Activated CD4-positive, alpha-beta T cell treated with anti-CD3 and anti-CD28 coated beads, Interleukin-2, amount 10 ng/mL, durations not matched to agents 24 days and 14 days (primary cell): ENCODE measurements around the gene TEKTIP1. TPM values are rescaled to one million over a fixed set of nuclear protein-coding genes. Genes with fewer than 3 reads are reported as not detected.

Source experiments
- DNase-seq: peaks from one replicate; pipeline ENCODE4 v3.0.0; 2022
- H3K27ac Mint-ChIP-seq: one replicate; pipeline ENCODE4 v1.8.0; 2022; ENCODE audit warnings: mild to moderate bottlenecking, mixed read lengths
- H3K27me3 Mint-ChIP-seq: one replicate; pipeline ENCODE4 v1.8.0; 2022; ENCODE audit warnings: mixed read lengths
- H3K36me3 Mint-ChIP-seq: one replicate; pipeline ENCODE4 v1.8.0; 2022; ENCODE audit warnings: low read depth, mild to moderate bottlenecking, mixed read lengths
- H3K4me1 Mint-ChIP-seq: one replicate; pipeline ENCODE4 v1.8.0; 2021; ENCODE audit warnings: mixed read lengths
- H3K4me3 Mint-ChIP-seq: one replicate; pipeline ENCODE4 v1.8.0; 2022; ENCODE audit warnings: mild to moderate bottlenecking, moderate library complexity, mixed read lengths
- H3K9me3 Mint-ChIP-seq: one replicate; pipeline ENCODE4 v1.8.0; 2021; ENCODE audit warnings: mixed read lengths
- intact Hi-C: fragments of 100-400 bp; cut with micrococcal nuclease; formaldehyde crosslinking; loops from one replicate; pipeline ENCODE4 v1.15.1; 2023
- total RNA-seq: library from RNA; stranded (reverse); gene quantifications from 2 replicates; pipeline ENCODE4 v1.2.3, GENCODE V29; 2022

The TEKTIP1 gene
- total RNA-seq, 1 donor from 2014 or later = 1.4 TPM

DNA sequence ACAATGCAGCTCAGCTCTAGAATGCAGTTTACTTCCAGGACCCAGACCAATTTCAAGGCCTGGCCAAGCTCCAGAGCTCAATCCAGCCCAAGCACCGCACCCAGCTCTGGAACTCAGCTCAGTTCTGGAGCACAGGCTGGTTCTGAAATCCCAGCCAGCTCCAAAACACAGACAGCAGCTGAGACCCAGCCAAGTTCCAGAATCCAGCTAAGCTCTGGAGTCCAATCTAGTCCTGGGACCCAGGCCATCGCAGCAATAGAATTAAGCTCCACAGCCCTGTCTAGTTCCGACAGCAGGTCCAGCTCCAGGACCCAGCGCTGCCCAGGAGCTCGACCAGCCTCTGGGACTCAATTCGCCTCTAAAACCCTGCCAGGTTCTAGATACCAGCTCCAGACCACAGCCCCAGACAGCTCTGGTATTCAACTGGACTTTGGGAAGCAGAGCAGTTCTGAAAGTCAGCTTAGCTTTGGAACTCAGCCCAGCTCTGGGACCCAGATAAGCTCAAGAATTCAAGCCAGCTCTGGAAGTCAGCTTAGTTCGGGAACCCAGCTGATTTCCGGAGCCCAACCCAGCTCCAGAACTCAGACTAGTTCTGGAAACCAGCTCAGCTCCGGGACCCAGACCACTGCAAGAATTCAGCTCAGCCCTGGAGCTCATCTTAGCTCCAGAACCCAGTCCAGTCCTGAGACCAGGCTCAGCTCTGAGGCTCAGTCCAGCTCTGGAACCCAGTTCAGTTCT lies 53.1 kb downstream of the TEKTIP1 start:
- intact Hi-C loops = no loop called here
- H3K4me3 Mint-ChIP-seq = no peak overlapping the region
- no peak for DNase-seq
- no peaks in the 10 kb centered on the region for H3K27me3 Mint-ChIP-seq
- H3K27ac Mint-ChIP-seq = no peak overlapping the region
- H3K9me3 Mint-ChIP-seq = no peaks in the 10 kb centered on the region
- H3K4me1 Mint-ChIP-seq = no peaks in the 10 kb centered on the region
- no peaks in the 10 kb centered on the region for H3K36me3 Mint-ChIP-seq

DNA sequence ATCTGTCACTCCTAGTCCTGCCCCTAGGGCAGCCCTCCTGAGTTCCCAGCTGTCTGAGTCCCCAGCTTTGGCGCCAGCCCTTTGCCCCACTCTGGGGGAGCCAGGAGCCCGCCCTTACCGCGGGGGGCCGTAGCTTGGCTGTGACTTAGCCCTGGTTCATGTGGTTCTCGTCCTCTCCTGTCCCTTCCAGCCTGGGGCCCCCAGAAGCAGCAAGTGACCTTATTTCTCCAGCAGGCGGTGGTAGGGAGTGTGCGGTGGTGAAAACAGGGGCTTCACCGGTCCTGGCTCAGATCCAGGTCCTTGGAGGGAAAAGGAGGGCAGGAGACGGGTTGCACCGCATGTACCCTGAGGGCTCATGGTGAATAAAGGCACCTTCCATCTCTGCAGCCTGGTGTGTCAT lies 54.2 kb downstream of the TEKTIP1 start:
- no peak overlapping the region for H3K27ac Mint-ChIP-seq
- no peaks in the 10 kb centered on the region for H3K36me3 Mint-ChIP-seq
- no peaks in the 10 kb centered on the region for H3K4me1 Mint-ChIP-seq
- intact Hi-C loops = no loop called here
- no peaks in the 10 kb centered on the region for H3K27me3 Mint-ChIP-seq
- H3K4me3 Mint-ChIP-seq = no peak overlapping the region
- DNase-seq = no peak
- no peaks in the 10 kb centered on the region for H3K9me3 Mint-ChIP-seq

Other genes with a start within 250 kb of the TEKTIP1 start
- 16.9 and 19.8 TPM in 2 replicates for gene NFIC, start 172.6 kb upstream of the TEKTIP1 start, total RNA-seq
- gene SMIM24, start 58.6 kb upstream of the TEKTIP1 start, total RNA-seq = 0.33 TPM in 1 of 2 replicates, not detected in the other
- not detected in 2 replicates for gene SMIM44, start 55.7 kb upstream of the TEKTIP1 start, total RNA-seq
- gene DOHH, start 38.5 kb upstream of the TEKTIP1 start, total RNA-seq = 21.5 and 24.4 TPM in 2 replicates
- 37.3 and 38.7 TPM in 2 replicates for gene FZR1, start 32.9 kb upstream of the TEKTIP1 start, total RNA-seq
- 119 and 124 TPM in 2 replicates for gene MFSD12, start 18.4 kb downstream of the TEKTIP1 start, total RNA-seq
- 53.7 and 59.3 TPM in 2 replicates for gene HMG20B, start 33.8 kb downstream of the TEKTIP1 start, total RNA-seq
- 0.36 and 0.37 TPM in 2 replicates for gene GIPC3, start 46.3 kb downstream of the TEKTIP1 start, total RNA-seq
- 0.42 and 0.50 TPM in 2 replicates for gene TBXA2R, start 67.7 kb downstream of the TEKTIP1 start, total RNA-seq
- gene CACTIN, start 87.6 kb downstream of the TEKTIP1 start, total RNA-seq = 37.4 and 39.6 TPM in 2 replicates
- gene PIP5K1C, start 161.3 kb downstream of the TEKTIP1 start, total RNA-seq = 21.4 and 22.5 TPM in 2 replicates
- 0.09 TPM in 1 of 2 replicates, not detected in the other for gene TJP3, start 169.2 kb downstream of the TEKTIP1 start, total RNA-seq
- 41.5 and 48.7 TPM in 2 replicates for gene APBA3, start 222.5 kb downstream of the TEKTIP1 start, total RNA-seq
- 91.4 and 96.6 TPM in 2 replicates for gene MRPL54, start 223.5 kb downstream of the TEKTIP1 start, total RNA-seq
- gene RAX2, start 233.1 kb downstream of the TEKTIP1 start, total RNA-seq = not detected in 2 replicates
- 31.6 and 32.3 TPM in 2 replicates for gene MATK, start 247.2 kb downstream of the TEKTIP1 start, total RNA-seq